Mammary epithelial cell (primary cell): Measurements from ENCODE around the gene SORCS1.

Experiments
- CTCF ChIP-seq, 2 donors: IDR thresholded peaks in 1 of 2; conservative IDR thresholded peaks in 1 of 2; 2 replicates each; pipeline ENCODE4 v1.5.1; 2011 to 2012; ENCODE audit warnings: inconsistent platforms in 2 of 2, low read length in 2 of 2, mild to moderate bottlenecking in 2 of 2, control low read depth in 1 of 2, low read depth in 1 of 2; ENCODE audit not compliant: insufficient read depth in 1 of 2; ENCODE audit errors: extremely low read depth in 1 of 2
- EZH2 ChIP-seq: IDR thresholded peaks from 2 replicates; pipeline ENCODE4 v1.6.1; 2012; ENCODE audit warnings: low read length, inconsistent platforms, borderline replicate concordance

- no peak for TF ChIP-seq CTCF (conservative IDR thresholded peaks at IDR 0.05 in 1 of 2, IDR thresholded peaks at IDR 0.05 in 1 of 2; ENCODE audit: extremely low read depth in 1 of 2, insufficient read depth in 1 of 2, low read depth in 1 of 2, low read length in 2 of 2)
- no peak for TF ChIP-seq EZH2
Measured at GRCh38 chr10:106941297-106942034, 223.0 kb downstream of the SORCS1 start.
